Hypothalamus (tissue), 51 donors: ENCODE results near the gene KRT71.
"Not testable (repeated sequence)": the region's sequence is repeated elsewhere in the genome, so short reads cannot be mapped to it uniquely, and the experiment has no call there.

Source experiments
- DNase-seq, 51 donors: peaks; one replicate each; lab custom pipeline; 2025; lab: John Stamatoyannopoulos, UW

The KRT71 gene

DNA sequence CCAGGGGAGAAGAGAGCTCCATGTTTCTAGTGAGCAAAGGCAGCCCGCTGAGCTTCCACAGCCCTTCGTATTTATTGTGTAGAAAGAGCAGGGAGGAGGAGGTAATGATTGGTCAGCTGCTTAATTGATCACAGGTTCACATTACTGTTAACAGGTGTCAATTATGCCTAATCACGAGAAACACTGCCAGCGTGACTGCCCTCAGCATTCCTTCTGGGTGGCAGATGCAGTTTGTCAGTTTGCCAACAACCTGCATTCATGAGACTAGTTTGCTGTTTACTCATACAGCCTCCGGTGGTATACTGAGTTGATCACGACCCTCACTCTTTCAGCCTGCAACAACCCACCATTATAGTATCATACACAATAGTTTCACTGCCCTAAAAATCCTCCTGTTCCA, 52.4 kb downstream of the KRT71 start:
- DNase-seq, result not testable (repeated sequence)

DNA sequence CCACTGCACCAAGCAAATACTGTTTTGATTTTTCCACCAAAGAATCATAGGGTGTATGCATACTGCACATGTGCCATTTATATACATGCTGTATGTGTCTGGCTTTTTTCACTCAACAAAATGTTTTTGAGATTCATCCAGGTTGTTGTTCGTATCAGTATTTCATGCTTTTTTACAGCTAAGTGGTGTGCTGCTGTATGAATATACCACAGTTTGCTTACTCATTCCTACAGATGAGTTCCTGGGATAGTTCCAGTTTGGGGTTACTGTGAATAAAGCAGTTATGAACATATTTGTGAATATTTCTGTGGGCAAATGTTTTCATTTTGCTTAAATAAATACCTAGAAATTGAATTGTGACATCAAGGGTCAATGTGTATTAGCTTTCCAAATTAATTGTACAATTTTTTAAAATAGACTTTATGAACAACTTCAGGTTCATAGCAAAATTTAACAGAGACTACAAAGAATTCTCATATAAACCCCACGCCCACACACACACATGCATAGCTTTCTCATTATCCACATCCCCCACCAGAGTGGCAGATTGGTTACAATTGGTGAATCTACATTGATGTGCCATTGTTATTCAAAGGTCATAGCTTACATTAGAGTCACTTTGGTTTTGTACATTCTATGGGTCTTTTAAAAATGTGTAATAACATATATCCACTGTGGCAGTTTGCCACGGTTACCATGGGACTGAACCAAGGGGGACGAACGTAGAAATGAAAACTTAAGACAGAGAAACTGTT, 53.0 kb downstream of the KRT71 start:
- DNase-seq, result no peak

DNA sequence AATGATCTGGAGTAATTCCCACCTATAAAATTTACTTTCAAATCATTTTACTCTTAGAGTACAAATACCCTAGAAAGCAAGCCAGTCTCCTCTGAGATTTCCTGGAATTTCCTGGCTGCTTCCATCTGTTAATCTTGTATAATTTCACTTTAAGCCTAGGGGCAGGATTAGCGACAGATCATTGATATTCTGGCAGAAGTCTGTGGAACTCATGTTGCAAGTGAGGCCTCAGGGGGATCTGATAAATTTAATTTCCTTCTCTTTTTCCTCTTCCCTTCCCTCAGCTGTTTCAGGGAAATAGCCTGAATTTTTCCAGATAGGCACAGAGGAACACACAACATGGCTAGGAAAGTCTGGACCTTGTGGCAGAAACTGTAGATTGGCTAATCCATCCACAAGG, 54.0 kb downstream of the KRT71 start:
- no peak for DNase-seq

DNA sequence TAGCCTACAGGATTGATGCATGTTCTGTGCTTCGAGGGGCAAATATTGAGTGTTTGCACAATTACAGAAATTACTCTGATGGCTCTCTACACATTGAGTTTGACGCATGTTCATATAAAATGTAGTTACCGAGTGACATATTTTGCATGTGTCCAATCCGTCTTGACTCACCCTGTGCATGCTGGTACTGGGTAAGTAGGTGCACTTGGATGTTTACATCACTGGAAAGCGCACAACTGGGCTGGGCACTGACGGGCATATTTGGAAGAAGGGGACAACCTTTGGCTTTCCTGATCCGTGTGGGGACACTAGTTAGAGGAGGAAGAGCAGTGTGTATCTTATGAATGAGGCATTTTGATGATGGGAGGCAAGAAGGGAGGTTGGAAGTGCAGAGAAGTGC, 55.0 kb downstream of the KRT71 start:
- no peak for DNase-seq

DNA sequence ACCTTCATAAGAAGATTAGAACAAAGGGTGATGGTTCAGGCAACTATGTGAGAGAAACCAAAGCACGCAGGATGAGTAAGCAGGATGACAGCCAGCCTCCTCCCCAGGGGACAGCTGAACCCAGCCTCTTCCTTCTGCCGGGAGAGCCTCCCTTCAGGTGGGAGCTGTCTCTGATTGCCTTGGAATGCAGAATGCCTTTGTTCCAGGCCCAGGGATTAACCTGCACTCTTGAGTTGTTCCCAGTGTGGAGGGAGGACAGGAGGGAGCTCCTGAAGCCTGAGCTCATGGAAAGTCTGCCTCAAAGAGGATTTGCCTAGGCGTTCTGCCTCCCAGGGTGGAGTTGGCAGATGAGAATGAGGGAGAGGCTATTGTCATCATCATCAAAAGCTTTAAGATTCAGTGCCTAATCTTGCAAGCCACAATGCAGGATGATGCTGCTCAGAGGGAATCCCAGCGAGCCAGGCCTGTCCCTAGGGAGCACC, 56.3 kb downstream of the KRT71 start:
- DNase-seq, result no peak

DNA sequence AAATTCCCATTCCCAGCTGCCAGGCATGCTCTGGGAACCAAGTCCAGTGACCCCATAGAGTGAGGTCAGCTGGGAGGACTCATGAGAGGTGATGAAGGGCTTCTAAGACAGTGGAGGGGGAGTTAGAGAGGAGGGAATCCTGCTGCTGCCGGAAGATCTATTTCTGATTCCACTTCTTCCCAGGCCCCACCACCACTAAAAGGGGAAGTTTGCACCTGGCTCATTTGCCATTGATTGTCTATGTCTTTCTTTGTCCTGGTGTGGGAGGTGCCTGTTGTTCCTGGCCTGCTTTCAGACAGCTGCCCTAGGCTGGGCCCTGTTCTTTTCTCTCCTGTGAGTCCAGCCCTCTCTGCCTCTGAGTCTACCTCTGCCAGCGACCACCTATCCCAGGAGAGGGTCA, 56.9 kb downstream of the KRT71 start:
- DNase-seq, result no peak

DNA sequence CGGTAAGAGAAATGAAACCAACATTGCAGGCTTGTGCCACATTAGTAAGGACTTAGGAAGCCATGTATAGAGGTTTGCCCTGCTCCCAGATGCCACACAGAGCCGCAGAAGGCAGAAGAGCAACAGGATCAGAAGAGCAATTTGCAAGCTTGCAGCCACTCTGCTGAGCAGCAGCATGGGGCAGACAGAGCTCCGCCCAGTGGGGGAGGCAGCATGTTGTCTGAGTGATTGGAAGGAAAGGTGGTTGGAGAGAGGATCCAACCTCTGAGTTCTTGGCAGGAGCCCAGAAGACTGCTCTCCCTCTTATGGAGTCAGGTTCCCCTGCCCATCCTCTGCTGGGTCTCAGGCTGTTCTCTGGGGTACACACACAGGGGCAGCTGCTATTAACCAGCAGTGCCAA, 57.6 kb downstream of the KRT71 start:
- DNase-seq, result no peak

DNA sequence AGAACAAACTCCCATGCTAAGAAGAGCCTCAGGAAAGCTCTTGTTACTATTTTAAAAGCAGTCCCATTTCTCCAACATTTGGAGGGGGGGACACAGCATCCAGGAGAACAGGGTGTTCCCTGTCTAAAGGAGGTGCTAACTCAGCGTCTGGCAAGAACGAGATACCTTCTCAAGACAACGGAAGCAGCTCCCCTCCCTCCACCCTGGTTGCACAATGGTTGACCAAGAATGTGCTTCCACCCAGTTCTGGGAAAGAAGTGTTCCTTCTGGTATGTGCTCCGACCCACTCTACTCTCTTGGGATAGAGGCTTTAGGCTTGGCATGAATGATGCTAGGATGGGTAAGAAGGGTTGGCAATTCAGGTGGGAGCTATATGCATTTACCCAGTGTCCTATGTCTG, 58.4 kb downstream of the KRT71 start:
- DNase-seq, result no peak

DNA sequence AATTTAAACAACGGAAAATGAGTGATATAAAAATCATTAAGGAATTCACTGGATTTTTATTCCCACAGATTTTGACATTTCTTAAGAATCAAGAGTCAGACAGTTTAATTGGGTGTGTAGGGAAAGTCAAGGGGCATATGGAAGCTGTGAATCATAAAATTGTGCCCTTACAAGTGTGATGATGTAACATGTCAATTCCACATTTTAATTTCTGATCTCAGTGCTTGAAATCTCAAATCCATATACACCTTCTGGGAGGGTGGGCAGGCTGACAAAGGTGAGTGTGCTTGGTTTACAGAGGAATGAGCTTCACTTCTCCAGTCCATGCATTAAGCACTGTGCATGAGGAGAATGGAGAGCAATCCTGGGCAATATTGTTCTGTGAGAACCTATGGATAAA, 58.8 kb downstream of the KRT71 start:
- no peak for DNase-seq
